Nephron (organoid): ENCODE results near the gene MPPE1.

Source experiments
- H3K27ac Mint-ChIP-seq, 3 experiments: 2 replicates each; pipeline ENCODE4 v1.8.0; 2020; ENCODE audit warnings: mixed read lengths in 3 of 3, mild to moderate bottlenecking in 2 of 3, moderate library complexity in 1 of 3
- H3K27me3 Mint-ChIP-seq: 2 replicates; pipeline ENCODE4 v1.8.0; 2021; ENCODE audit warnings: low read depth, mild to moderate bottlenecking, moderate library complexity, mixed read lengths
- H3K36me3 Mint-ChIP-seq: 2 replicates; pipeline ENCODE4 v1.8.0; 2020; ENCODE audit warnings: low read depth, mixed read lengths
- H3K4me1 Mint-ChIP-seq: 2 replicates; pipeline ENCODE4 v1.8.0; 2020; ENCODE audit warnings: mixed read lengths
- H3K4me3 Mint-ChIP-seq, 3 experiments: 2 replicates each; pipeline ENCODE4 v1.8.0; 2020; ENCODE audit warnings: mild to moderate bottlenecking in 3 of 3, mixed read lengths in 3 of 3, moderate library complexity in 2 of 3
- H3K9me3 Mint-ChIP-seq: 2 replicates; pipeline ENCODE4 v1.8.0; 2020; ENCODE audit warnings: mixed read lengths
- TF ChIP-seq, protein P1 (sequence below), 3 experiments: fragments of 200-600 bp; sonication (generic); IDR thresholded peaks; one replicate each; pipeline ENCODE4 v1.5.0; 2021; ENCODE audit warnings: antibody characterized with exemption in 3 of 3; ENCODE audit not compliant: unreplicated experiment in 3 of 3

Gene MPPE1

GRCh38 chr18:11887328-11888128 lies 20.6 kb downstream of the MPPE1 start:
- no peaks in the 10 kb centered on the region for H3K4me1 Mint-ChIP-seq
- TF ChIP-seq, protein P1, sequence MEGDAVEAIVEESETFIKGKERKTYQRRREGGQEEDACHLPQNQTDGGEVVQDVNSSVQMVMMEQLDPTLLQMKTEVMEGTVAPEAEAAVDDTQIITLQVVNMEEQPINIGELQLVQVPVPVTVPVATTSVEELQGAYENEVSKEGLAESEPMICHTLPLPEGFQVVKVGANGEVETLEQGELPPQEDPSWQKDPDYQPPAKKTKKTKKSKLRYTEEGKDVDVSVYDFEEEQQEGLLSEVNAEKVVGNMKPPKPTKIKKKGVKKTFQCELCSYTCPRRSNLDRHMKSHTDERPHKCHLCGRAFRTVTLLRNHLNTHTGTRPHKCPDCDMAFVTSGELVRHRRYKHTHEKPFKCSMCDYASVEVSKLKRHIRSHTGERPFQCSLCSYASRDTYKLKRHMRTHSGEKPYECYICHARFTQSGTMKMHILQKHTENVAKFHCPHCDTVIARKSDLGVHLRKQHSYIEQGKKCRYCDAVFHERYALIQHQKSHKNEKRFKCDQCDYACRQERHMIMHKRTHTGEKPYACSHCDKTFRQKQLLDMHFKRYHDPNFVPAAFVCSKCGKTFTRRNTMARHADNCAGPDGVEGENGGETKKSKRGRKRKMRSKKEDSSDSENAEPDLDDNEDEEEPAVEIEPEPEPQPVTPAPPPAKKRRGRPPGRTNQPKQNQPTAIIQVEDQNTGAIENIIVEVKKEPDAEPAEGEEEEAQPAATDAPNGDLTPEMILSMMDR (IDR thresholded peaks at IDR 0.05; ENCODE audit: unreplicated experiment in 3 of 3), result no peak
- no peak overlapping the region for H3K27ac Mint-ChIP-seq
- peaks cover 47% of the 10 kb centered on the region for H3K36me3 Mint-ChIP-seq
- no peaks in the 10 kb centered on the region for H3K27me3 Mint-ChIP-seq
- H3K9me3 Mint-ChIP-seq, result no peaks in the 10 kb centered on the region
- no peak overlapping the region for H3K4me3 Mint-ChIP-seq

DNA sequence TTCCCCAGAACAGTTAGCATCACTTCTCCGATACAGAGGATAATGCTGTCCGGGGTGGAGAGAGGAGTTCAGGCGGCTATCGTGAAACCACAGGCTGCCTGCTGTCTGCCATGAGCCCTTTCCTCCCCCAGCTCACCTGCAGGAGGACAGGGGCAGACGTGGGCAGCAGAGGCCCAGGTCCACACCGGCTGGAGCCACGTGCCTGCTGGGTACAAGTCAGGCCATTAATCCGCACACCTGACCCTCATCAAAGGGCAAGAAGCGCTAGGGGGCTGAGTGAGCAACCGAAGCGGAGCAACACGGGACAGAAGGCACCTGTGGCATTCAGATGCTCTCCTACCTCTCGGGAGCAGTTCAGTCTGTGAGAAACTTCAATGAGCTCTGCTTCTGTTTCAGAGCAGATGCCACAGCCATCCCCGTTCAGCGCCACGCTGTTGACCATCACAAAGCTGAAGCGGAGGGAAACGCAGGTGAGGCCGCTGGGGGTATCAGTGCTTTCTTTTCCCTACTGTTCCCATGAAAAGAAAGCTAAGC lies 21.5 kb downstream of the MPPE1 start:
- no peak overlapping the region for H3K27ac Mint-ChIP-seq
- H3K36me3 Mint-ChIP-seq, result peaks cover 47% of the 10 kb centered on the region
- H3K9me3 Mint-ChIP-seq, result no peaks in the 10 kb centered on the region
- H3K27me3 Mint-ChIP-seq, result no peaks in the 10 kb centered on the region
- no peaks in the 10 kb centered on the region for H3K4me1 Mint-ChIP-seq
- TF ChIP-seq, protein P1 (IDR thresholded peaks at IDR 0.05; ENCODE audit: unreplicated experiment in 3 of 3), result no peak
- H3K4me3 Mint-ChIP-seq, result no peak overlapping the region

DNA sequence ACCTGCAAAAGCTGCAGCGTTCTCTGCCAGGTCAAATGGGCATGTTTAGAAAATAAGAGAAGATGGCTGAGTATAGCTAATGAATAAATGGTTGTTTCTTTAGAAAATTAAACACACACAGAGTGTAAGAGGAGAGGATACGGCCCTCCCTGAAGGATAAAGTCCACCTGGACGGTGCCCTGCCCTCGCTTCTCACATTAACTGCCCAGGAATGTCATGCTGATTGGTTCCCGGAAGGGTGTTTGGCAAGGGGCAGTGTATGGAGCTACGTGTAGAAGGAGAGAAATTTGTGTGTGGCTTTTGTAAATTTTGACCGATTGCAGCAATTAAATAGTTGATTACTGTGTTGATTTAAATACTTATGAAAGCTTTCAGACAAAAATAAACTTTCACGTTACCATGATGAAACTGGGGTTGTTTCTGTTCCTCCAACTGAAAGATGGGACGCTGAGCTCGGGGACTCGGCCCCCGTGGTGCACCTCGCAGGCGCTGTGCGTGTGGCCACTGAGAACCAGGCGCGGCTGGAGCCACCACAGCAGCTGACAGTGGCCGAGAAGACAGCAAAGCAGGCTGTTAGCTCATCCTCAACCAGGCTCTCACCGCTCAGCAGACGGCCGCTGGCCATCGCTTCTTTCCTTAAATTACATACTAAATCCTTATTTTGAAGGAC lies 22.7 kb downstream of the MPPE1 start:
- Mint-ChIP-seq H3K4me3 (no peak overlapping the region), H3K27ac (peak overlapping the region in 1 of 3 experiments; percentile 34), H3K4me1 (no peaks in the 10 kb centered on the region), H3K27me3 (no peaks in the 10 kb centered on the region), H3K9me3 (no peaks in the 10 kb centered on the region), H3K36me3 (peaks cover 45% of the 10 kb centered on the region)
- TF ChIP-seq, protein P1 (IDR thresholded peaks at IDR 0.05; ENCODE audit: unreplicated experiment in 3 of 3), result no peak

- H3K27ac Mint-ChIP-seq, result no peak overlapping the region
- H3K4me3 Mint-ChIP-seq, result no peak overlapping the region
- no peaks in the 10 kb centered on the region for H3K9me3 Mint-ChIP-seq
- peaks cover 41% of the 10 kb centered on the region for H3K36me3 Mint-ChIP-seq
- no peaks in the 10 kb centered on the region for H3K27me3 Mint-ChIP-seq
- TF ChIP-seq, protein P1 (IDR thresholded peaks at IDR 0.05; ENCODE audit: unreplicated experiment in 3 of 3), result no peak
- H3K4me1 Mint-ChIP-seq, result no peaks in the 10 kb centered on the region
These were observed 23.6 kb downstream of the MPPE1 start for GRCh38 chr18:11884396-11885030.

DNA sequence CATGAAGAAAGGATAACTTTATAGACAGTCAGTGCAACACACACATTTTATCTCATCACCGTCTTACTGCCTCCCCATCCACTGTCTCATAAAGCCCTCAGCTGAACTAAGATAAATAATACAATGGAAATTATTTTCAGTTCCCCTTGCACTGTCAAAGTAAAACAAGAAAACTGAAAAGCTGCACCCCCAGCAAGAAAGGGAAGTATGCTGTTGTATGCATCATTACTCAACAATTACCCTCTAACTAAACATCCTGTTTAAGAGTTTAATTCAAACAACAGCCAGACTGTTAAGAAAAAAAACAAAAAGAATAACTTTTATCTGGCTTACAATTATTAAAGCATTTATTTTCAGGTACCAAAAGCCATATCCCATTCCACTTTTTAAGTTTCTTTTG lies 25.0 kb downstream of the MPPE1 start:
- Mint-ChIP-seq H3K4me3 (no peak overlapping the region), H3K27ac (no peak overlapping the region), H3K36me3 (peaks cover 31% of the 10 kb centered on the region), H3K4me1 (no peaks in the 10 kb centered on the region), H3K27me3 (no peaks in the 10 kb centered on the region), H3K9me3 (no peaks in the 10 kb centered on the region)
- TF ChIP-seq, protein P1 (IDR thresholded peaks at IDR 0.05; ENCODE audit: unreplicated experiment in 3 of 3), result no peak
